ENCODE measurements around the gene TUT1. TPM values are rescaled to one million over a fixed set of nuclear protein-coding genes. Genes with fewer than 3 reads are reported as not detected.

TUT1 gene
- total RNA-seq, 2 donors from 2014 or later, result 16.0 to 33.5 TPM

DNA sequence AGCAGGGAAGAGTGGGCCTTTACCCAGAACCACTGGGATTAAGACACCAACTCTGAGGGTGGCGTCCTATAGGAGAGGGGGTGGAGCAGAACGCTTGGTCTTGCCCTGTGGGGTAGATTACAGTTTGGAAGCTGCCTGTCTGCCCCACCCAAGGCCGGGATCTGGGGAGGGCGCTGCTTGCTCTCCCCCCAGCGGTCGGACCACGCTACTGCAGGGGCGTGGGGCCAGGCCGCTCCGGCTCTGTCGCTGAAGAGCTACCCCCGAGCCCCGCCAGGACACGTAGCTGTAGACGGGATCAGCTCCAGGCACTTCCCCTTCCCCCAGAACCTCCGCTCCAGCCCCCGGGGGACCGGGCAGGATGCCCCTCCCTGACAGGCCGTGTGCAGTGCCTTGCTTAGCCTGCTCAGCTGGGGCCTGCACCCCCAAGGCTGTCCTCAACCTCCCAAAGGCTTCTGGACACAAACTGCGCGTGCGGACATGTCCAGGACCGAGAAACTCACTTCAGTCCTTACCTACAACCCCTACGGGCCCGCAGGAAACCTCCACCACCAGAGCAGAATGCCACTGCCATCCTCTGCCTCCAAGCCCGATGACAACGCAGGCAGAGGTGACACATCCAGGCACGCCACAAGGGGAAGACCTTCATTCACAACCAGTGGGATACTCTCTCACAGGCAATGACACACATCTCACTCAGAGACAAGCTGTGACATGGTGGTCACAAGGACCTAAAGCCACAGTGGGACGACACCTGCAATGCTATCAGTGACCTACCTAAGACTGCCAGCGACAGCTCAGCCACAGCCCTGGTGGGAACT, 48.4 kb downstream of the TUT1 start:
- Histone ChIP-seq H3K9me3 (ENCODE audit: control insufficient read depth, low read length) (no peaks in the 10 kb centered on the region), H3K9ac (ENCODE audit: extremely low read depth, low read length, poor library complexity, severe bottlenecking) (peak overlapping the region; percentile 23), H3K4me3 (ENCODE audit: low read length) (peak overlapping the region; percentile 88), H3K36me3 (ENCODE audit: control insufficient read depth, insufficient read depth, low read length) (peaks cover 19% of the 10 kb centered on the region), H3K27me3 (ENCODE audit: control insufficient read depth, insufficient read depth, low read length, poor library complexity, severe bottlenecking) (no peaks in the 10 kb centered on the region), H3K4me1 (ENCODE audit: control insufficient read depth, insufficient read depth, low read length) (peaks cover 16% of the 10 kb centered on the region), H3K27ac (ENCODE audit: low read depth, low read length) (no peak overlapping the region)
- no peaks in the 10 kb centered on the region for H3K9me3 Mint-ChIP-seq
- H3K4me1 Mint-ChIP-seq, result peaks cover 52% of the 10 kb centered on the region
- peaks cover 7% of the 10 kb centered on the region for H3K36me3 Mint-ChIP-seq (ENCODE audit: low read depth)
- DNase-seq, result peak; percentile 95
- peak overlapping the region; percentile 92 for H3K4me3 Mint-ChIP-seq
- H3K27me3 Mint-ChIP-seq (ENCODE audit: insufficient read depth), result peaks cover 43% of the 10 kb centered on the region
- H3K27ac Mint-ChIP-seq, result no peak overlapping the region
- TF ChIP-seq, protein P1, sequence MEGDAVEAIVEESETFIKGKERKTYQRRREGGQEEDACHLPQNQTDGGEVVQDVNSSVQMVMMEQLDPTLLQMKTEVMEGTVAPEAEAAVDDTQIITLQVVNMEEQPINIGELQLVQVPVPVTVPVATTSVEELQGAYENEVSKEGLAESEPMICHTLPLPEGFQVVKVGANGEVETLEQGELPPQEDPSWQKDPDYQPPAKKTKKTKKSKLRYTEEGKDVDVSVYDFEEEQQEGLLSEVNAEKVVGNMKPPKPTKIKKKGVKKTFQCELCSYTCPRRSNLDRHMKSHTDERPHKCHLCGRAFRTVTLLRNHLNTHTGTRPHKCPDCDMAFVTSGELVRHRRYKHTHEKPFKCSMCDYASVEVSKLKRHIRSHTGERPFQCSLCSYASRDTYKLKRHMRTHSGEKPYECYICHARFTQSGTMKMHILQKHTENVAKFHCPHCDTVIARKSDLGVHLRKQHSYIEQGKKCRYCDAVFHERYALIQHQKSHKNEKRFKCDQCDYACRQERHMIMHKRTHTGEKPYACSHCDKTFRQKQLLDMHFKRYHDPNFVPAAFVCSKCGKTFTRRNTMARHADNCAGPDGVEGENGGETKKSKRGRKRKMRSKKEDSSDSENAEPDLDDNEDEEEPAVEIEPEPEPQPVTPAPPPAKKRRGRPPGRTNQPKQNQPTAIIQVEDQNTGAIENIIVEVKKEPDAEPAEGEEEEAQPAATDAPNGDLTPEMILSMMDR (conservative IDR thresholded peaks at IDR 0.05), result peak; percentile 96
- 19 to 45% methylated on average over 9 to 30 of the region's 30 CpGs for WGBS, 2 experiments (ENCODE audit: insufficient coverage in 1 of 2, insufficient read length in 1 of 2)

DNA sequence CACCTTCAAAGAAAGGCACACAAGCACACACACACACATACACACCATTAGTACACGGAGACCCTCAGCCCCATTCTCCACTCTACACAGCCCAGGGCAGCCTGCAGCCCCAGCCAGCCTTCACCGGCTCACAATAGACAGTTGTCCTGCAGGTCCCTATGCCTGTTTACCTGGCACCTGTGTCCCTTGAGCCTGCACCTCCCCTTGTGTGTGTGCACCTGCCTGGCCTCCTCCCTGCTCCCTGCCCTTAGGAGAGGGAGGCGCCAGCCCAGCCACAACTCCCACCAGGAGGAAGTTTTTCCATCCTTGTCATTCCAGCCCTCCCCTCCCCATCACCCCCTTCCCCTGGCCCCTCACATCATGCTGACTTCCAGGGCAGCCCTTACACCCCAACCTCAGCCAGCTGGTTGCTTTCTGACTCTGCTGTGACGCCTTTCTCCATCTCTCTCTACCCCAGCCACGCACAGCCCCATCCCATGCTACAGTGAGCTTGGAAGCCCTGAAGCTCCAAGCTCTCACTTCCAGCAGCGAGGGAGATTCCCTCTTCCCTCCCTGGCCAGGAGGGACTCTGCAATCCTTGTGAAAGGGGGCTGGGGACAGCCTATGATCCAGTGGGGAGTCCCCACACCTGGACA, 49.1 kb downstream of the TUT1 start:
- Mint-ChIP-seq H3K9me3 (no peaks in the 10 kb centered on the region), H3K27ac (no peak overlapping the region), H3K4me3 (peak overlapping the region; percentile 92), H3K36me3 (ENCODE audit: low read depth) (peaks cover 9% of the 10 kb centered on the region), H3K4me1 (peaks cover 46% of the 10 kb centered on the region), H3K27me3 (ENCODE audit: insufficient read depth) (peaks cover 36% of the 10 kb centered on the region)
- WGBS, 2 experiments (ENCODE audit: insufficient coverage in 1 of 2, insufficient read length in 1 of 2), result 29 to 77% methylated on average over 1 to 6 of the region's 6 CpGs
- peaks cover 14% of the 10 kb centered on the region for H3K4me1 ChIP-seq (ENCODE audit: control insufficient read depth, insufficient read depth, low read length)
- no peaks in the 10 kb centered on the region for H3K27me3 ChIP-seq (ENCODE audit: control insufficient read depth, insufficient read depth, low read length, poor library complexity, severe bottlenecking)
- peaks cover 20% of the 10 kb centered on the region for H3K36me3 ChIP-seq (ENCODE audit: control insufficient read depth, insufficient read depth, low read length)
- no peak for DNase-seq
- H3K27ac ChIP-seq (ENCODE audit: low read depth, low read length), result no peak overlapping the region
- H3K4me3 ChIP-seq (ENCODE audit: low read length), result peak overlapping the region; percentile 88
- no peaks in the 10 kb centered on the region for H3K9me3 ChIP-seq (ENCODE audit: control insufficient read depth, low read length)
- no peak overlapping the region for H3K9ac ChIP-seq (ENCODE audit: extremely low read depth, low read length, poor library complexity, severe bottlenecking)
- TF ChIP-seq, protein P1 (conservative IDR thresholded peaks at IDR 0.05), result no peak

DNA sequence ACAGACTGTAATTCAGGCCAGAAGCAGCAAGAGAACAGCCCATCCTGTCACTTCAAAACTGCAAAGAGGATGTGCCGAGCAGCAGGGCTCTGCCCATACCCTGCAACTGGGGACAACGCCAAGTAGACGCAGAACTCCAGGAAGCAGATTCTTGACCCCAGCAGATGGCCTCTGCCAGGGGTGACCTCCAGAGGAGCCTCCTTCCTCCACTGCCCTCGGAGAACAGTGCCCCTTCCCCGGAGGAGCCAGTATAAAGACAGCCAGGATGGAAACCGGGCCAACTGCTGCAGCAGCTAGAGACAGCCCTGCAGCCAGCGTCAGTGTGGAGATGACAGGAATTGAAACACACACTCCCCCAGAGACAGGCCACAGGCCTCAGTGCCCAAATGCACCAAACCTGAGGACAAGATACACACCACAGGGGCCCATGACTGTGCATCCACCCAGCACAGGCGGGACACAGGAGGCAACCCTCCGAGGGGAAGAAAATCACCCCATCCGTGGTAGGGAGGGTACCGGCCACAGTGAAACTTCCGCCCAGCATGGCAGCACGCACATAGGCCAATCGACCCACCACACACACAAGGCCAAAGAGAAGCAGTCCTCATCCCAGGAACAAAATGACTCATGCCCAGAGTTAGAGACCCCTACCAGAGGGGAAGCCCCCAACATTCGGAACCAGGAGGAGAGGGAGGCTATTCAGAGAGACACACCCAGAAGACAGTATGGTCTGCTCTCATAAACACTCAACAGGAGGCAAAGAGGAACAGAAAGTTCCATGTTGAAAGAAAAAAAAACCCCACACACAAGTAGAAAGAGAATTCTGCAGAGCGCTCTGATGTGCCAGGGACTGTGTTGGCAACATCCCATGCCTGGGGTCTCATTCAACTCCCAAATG, 50.3 kb downstream of the TUT1 start:
- peaks cover 33% of the 10 kb centered on the region for H3K27me3 Mint-ChIP-seq (ENCODE audit: insufficient read depth)
- Histone ChIP-seq H3K4me1 (ENCODE audit: control insufficient read depth, insufficient read depth, low read length) (peaks cover 14% of the 10 kb centered on the region), H3K27me3 (ENCODE audit: control insufficient read depth, insufficient read depth, low read length, poor library complexity, severe bottlenecking) (no peaks in the 10 kb centered on the region), H3K9ac (ENCODE audit: extremely low read depth, low read length, poor library complexity, severe bottlenecking) (no peak overlapping the region), H3K27ac (ENCODE audit: low read depth, low read length) (no peak overlapping the region), H3K4me3 (ENCODE audit: low read length) (peak overlapping the region; percentile 88), H3K9me3 (ENCODE audit: control insufficient read depth, low read length) (no peaks in the 10 kb centered on the region), H3K36me3 (ENCODE audit: control insufficient read depth, insufficient read depth, low read length) (peaks cover 25% of the 10 kb centered on the region)
- TF ChIP-seq, protein P1 (conservative IDR thresholded peaks at IDR 0.05), result no peak
- H3K4me1 Mint-ChIP-seq, result peaks cover 50% of the 10 kb centered on the region
- H3K36me3 Mint-ChIP-seq (ENCODE audit: low read depth), result peaks cover 14% of the 10 kb centered on the region
- H3K27ac Mint-ChIP-seq, result no peak overlapping the region
- no peaks in the 10 kb centered on the region for H3K9me3 Mint-ChIP-seq
- no peak for DNase-seq
- 83 to 92% methylated on average over 5 to 16 of the region's 16 CpGs for WGBS, 2 experiments (ENCODE audit: insufficient coverage in 1 of 2, insufficient read length in 1 of 2)
- no peak overlapping the region for H3K4me3 Mint-ChIP-seq
